Measurements from ENCODE around the gene GBF1.

GBF1 gene

GRCh38 chr10:102280397-102281101 lies 35.2 kb downstream of the GBF1 start:
- Histone ChIP-seq H3K4me1 (ENCODE audit: control insufficient read depth, insufficient read depth, low read length) (no peaks in the 10 kb centered on the region), H3K9ac (ENCODE audit: low read length) (no peak overlapping the region), H3K9me3 (ENCODE audit: control insufficient read depth, low read length) (no peaks in the 10 kb centered on the region), H3K4me3 (ENCODE audit: low read length) (no peak overlapping the region), H3K36me3 (ENCODE audit: control insufficient read depth, insufficient read depth, low read length) (no peaks in the 10 kb centered on the region), H3K27me3 (ENCODE audit: control insufficient read depth, insufficient read depth, low read length) (no peaks in the 10 kb centered on the region)

GRCh38 chr10:102281102-102281487 lies 35.8 kb downstream of the GBF1 start:
- Histone ChIP-seq H3K9me3 (ENCODE audit: control insufficient read depth, low read length) (no peaks in the 10 kb centered on the region), H3K9ac (ENCODE audit: low read length) (no peak overlapping the region), H3K36me3 (ENCODE audit: control insufficient read depth, insufficient read depth, low read length) (no peaks in the 10 kb centered on the region), H3K4me1 (ENCODE audit: control insufficient read depth, insufficient read depth, low read length) (no peaks in the 10 kb centered on the region), H3K4me3 (ENCODE audit: low read length) (no peak overlapping the region), H3K27me3 (ENCODE audit: control insufficient read depth, insufficient read depth, low read length) (no peaks in the 10 kb centered on the region)

GRCh38 chr10:102283488-102283887 lies 38.2 kb downstream of the GBF1 start:
- H3K36me3 ChIP-seq (ENCODE audit: control insufficient read depth, insufficient read depth, low read length) = no peaks in the 10 kb centered on the region
- no peak overlapping the region for H3K9ac ChIP-seq (ENCODE audit: low read length)
- H3K27me3 ChIP-seq (ENCODE audit: control insufficient read depth, insufficient read depth, low read length) = no peaks in the 10 kb centered on the region
- no peaks in the 10 kb centered on the region for H3K9me3 ChIP-seq (ENCODE audit: control insufficient read depth, low read length)
- H3K4me3 ChIP-seq (ENCODE audit: low read length) = no peak overlapping the region
- H3K4me1 ChIP-seq (ENCODE audit: control insufficient read depth, insufficient read depth, low read length) = no peaks in the 10 kb centered on the region

- Histone ChIP-seq H3K36me3 (ENCODE audit: control insufficient read depth, insufficient read depth, low read length) (no peaks in the 10 kb centered on the region), H3K9ac (ENCODE audit: low read length) (no peak overlapping the region), H3K9me3 (ENCODE audit: control insufficient read depth, low read length) (no peaks in the 10 kb centered on the region), H3K4me1 (ENCODE audit: control insufficient read depth, insufficient read depth, low read length) (no peaks in the 10 kb centered on the region), H3K4me3 (ENCODE audit: low read length) (no peak overlapping the region), H3K27me3 (ENCODE audit: control insufficient read depth, insufficient read depth, low read length) (no peaks in the 10 kb centered on the region)
Observed at GRCh38 chr10:102283890-102284289, 38.6 kb downstream of the GBF1 start.

GRCh38 chr10:102284531-102284930 lies 39.2 kb downstream of the GBF1 start:
- Histone ChIP-seq H3K27me3 (ENCODE audit: control insufficient read depth, insufficient read depth, low read length) (no peaks in the 10 kb centered on the region), H3K9me3 (ENCODE audit: control insufficient read depth, low read length) (no peaks in the 10 kb centered on the region), H3K4me3 (ENCODE audit: low read length) (no peak overlapping the region), H3K9ac (ENCODE audit: low read length) (no peak overlapping the region), H3K36me3 (ENCODE audit: control insufficient read depth, insufficient read depth, low read length) (no peaks in the 10 kb centered on the region), H3K4me1 (ENCODE audit: control insufficient read depth, insufficient read depth, low read length) (no peaks in the 10 kb centered on the region)

- no peaks in the 10 kb centered on the region for H3K9me3 ChIP-seq (ENCODE audit: control insufficient read depth, low read length)
- H3K36me3 ChIP-seq (ENCODE audit: control insufficient read depth, insufficient read depth, low read length) = no peaks in the 10 kb centered on the region
- no peak overlapping the region for H3K9ac ChIP-seq (ENCODE audit: low read length)
- H3K4me3 ChIP-seq (ENCODE audit: low read length) = no peak overlapping the region
- no peaks in the 10 kb centered on the region for H3K4me1 ChIP-seq (ENCODE audit: control insufficient read depth, insufficient read depth, low read length)
- H3K27me3 ChIP-seq (ENCODE audit: control insufficient read depth, insufficient read depth, low read length) = no peaks in the 10 kb centered on the region
Observed at GRCh38 chr10:102285133-102285532, 39.8 kb downstream of the GBF1 start.

GRCh38 chr10:102286216-102286615 lies 40.9 kb downstream of the GBF1 start:
- H3K4me3 ChIP-seq (ENCODE audit: low read length) = no peak overlapping the region
- no peaks in the 10 kb centered on the region for H3K9me3 ChIP-seq (ENCODE audit: control insufficient read depth, low read length)
- H3K9ac ChIP-seq (ENCODE audit: low read length) = no peak overlapping the region
- H3K36me3 ChIP-seq (ENCODE audit: control insufficient read depth, insufficient read depth, low read length) = no peaks in the 10 kb centered on the region
- H3K4me1 ChIP-seq (ENCODE audit: control insufficient read depth, insufficient read depth, low read length) = no peaks in the 10 kb centered on the region
- H3K27me3 ChIP-seq (ENCODE audit: control insufficient read depth, insufficient read depth, low read length) = no peaks in the 10 kb centered on the region

GRCh38 chr10:102287538-102287937 lies 42.2 kb downstream of the GBF1 start:
- Histone ChIP-seq H3K27me3 (ENCODE audit: control insufficient read depth, insufficient read depth, low read length) (no peaks in the 10 kb centered on the region), H3K9ac (ENCODE audit: low read length) (no peak overlapping the region), H3K36me3 (ENCODE audit: control insufficient read depth, insufficient read depth, low read length) (no peaks in the 10 kb centered on the region), H3K9me3 (ENCODE audit: control insufficient read depth, low read length) (no peaks in the 10 kb centered on the region), H3K4me1 (ENCODE audit: control insufficient read depth, insufficient read depth, low read length) (no peaks in the 10 kb centered on the region), H3K4me3 (ENCODE audit: low read length) (no peak overlapping the region)

GRCh38 chr10:102287991-102288390 lies 42.7 kb downstream of the GBF1 start:
- no peaks in the 10 kb centered on the region for H3K27me3 ChIP-seq (ENCODE audit: control insufficient read depth, insufficient read depth, low read length)

GRCh38 chr10:102289356-102289755 lies 44.0 kb downstream of the GBF1 start:
- Histone ChIP-seq H3K36me3 (ENCODE audit: control insufficient read depth, insufficient read depth, low read length) (no peaks in the 10 kb centered on the region), H3K9me3 (ENCODE audit: control insufficient read depth, low read length) (no peaks in the 10 kb centered on the region), H3K4me3 (ENCODE audit: low read length) (no peak overlapping the region), H3K9ac (ENCODE audit: low read length) (no peak overlapping the region), H3K4me1 (ENCODE audit: control insufficient read depth, insufficient read depth, low read length) (no peaks in the 10 kb centered on the region), H3K27me3 (ENCODE audit: control insufficient read depth, insufficient read depth, low read length) (no peaks in the 10 kb centered on the region)

More at GRCh38 chr10:102287991-102288390, 42.7 kb downstream of the GBF1 start:
- H3K4me1 ChIP-seq (ENCODE audit: control insufficient read depth, insufficient read depth, low read length) = no peaks in the 10 kb centered on the region
- H3K9ac ChIP-seq (ENCODE audit: low read length) = no peak overlapping the region
- H3K9me3 ChIP-seq (ENCODE audit: control insufficient read depth, low read length) = no peaks in the 10 kb centered on the region
- H3K36me3 ChIP-seq (ENCODE audit: control insufficient read depth, insufficient read depth, low read length) = no peaks in the 10 kb centered on the region
- no peak overlapping the region for H3K4me3 ChIP-seq (ENCODE audit: low read length)

- Histone ChIP-seq H3K9ac (ENCODE audit: low read length) (no peak overlapping the region), H3K9me3 (ENCODE audit: control insufficient read depth, low read length) (no peaks in the 10 kb centered on the region), H3K4me1 (ENCODE audit: control insufficient read depth, insufficient read depth, low read length) (no peaks in the 10 kb centered on the region)
Observed at GRCh38 chr10:102289840-102290239, 44.5 kb downstream of the GBF1 start.

GRCh38 chr10:102291221-102291905 lies 46.0 kb downstream of the GBF1 start:
- Histone ChIP-seq H3K4me3 (ENCODE audit: low read length) (no peak overlapping the region), H3K4me1 (ENCODE audit: control insufficient read depth, insufficient read depth, low read length) (no peaks in the 10 kb centered on the region), H3K36me3 (ENCODE audit: control insufficient read depth, insufficient read depth, low read length) (no peaks in the 10 kb centered on the region), H3K9ac (ENCODE audit: low read length) (no peak overlapping the region), H3K9me3 (ENCODE audit: control insufficient read depth, low read length) (no peaks in the 10 kb centered on the region), H3K27me3 (ENCODE audit: control insufficient read depth, insufficient read depth, low read length) (no peaks in the 10 kb centered on the region)

More at GRCh38 chr10:102289840-102290239, 44.5 kb downstream of the GBF1 start:
- H3K36me3 ChIP-seq (ENCODE audit: control insufficient read depth, insufficient read depth, low read length) = no peaks in the 10 kb centered on the region
- H3K4me3 ChIP-seq (ENCODE audit: low read length) = no peak overlapping the region
- no peaks in the 10 kb centered on the region for H3K27me3 ChIP-seq (ENCODE audit: control insufficient read depth, insufficient read depth, low read length)
